H9 (cell line): ENCODE measurements around the gene TIPIN. TPM values are rescaled to one million over a fixed set of nuclear protein-coding genes. Genes with fewer than 3 reads are reported as not detected.

ENCODE experiments used
- DNase-seq: peaks from one replicate; pipeline ENCODE4 v3.0.0-alpha.2; 2017
- H2AFZ ChIP-seq: one replicate; pipeline ENCODE4 v1.6.1; 2013; ENCODE audit warnings: mild to moderate bottlenecking, low read length, control low read depth, moderate library complexity
- H2AK5ac ChIP-seq: 2 replicates; pipeline ENCODE4 v1.6.1; 2013; ENCODE audit warnings: low read length, control low read depth, mixed read lengths; ENCODE audit not compliant: insufficient read length
- H2BK120ac ChIP-seq: one replicate; pipeline ENCODE4 v1.6.1; 2013; ENCODE audit warnings: low read depth, mild to moderate bottlenecking, low read length, control low read depth, inconsistent platforms; ENCODE audit not compliant: poor library complexity, severe bottlenecking
- H2BK12ac ChIP-seq: 2 replicates; pipeline ENCODE4 v1.6.1; 2013; ENCODE audit warnings: low read length, control low read depth, mixed read lengths, low read depth; ENCODE audit not compliant: insufficient read length
- H2BK15ac ChIP-seq: 2 replicates; pipeline ENCODE4 v1.6.1; 2013; ENCODE audit warnings: low read depth, low read length, control low read depth
- H2BK20ac ChIP-seq: one replicate; pipeline ENCODE4 v1.6.1; 2013; ENCODE audit warnings: low read depth, mild to moderate bottlenecking, low read length, control low read depth, inconsistent platforms; ENCODE audit not compliant: poor library complexity, severe bottlenecking
- H2BK5ac ChIP-seq: 2 replicates; pipeline ENCODE4 v1.6.1; 2013; ENCODE audit warnings: low read length, control low read depth, mixed read lengths; ENCODE audit not compliant: insufficient read length
- H3K14ac ChIP-seq: 2 replicates; pipeline ENCODE4 v1.6.1; 2013; ENCODE audit warnings: low read length, control low read depth; ENCODE audit not compliant: insufficient read depth
- H3K18ac ChIP-seq: 2 replicates; pipeline ENCODE4 v1.6.1; 2013; ENCODE audit warnings: low read depth, mild to moderate bottlenecking, mixed read lengths, low read length, control low read depth; ENCODE audit not compliant: insufficient read length
- H3K23ac ChIP-seq: 2 replicates; pipeline ENCODE4 v1.6.1; 2013; ENCODE audit warnings: low read length, control low read depth, mixed read lengths, low read depth; ENCODE audit not compliant: insufficient read length
- H3K23me2 ChIP-seq: 2 replicates; pipeline ENCODE4 v1.6.1; 2013; ENCODE audit warnings: low read depth, mild to moderate bottlenecking, mixed read lengths, low read length, control low read depth; ENCODE audit not compliant: insufficient read length, poor library complexity, severe bottlenecking
- H3K27ac ChIP-seq: 2 replicates; pipeline ENCODE4 v1.5.1; 2013; ENCODE audit warnings: low read length, control low read depth, mixed read lengths, low read depth; ENCODE audit not compliant: insufficient read length
- H3K27me3 ChIP-seq: 2 replicates; pipeline ENCODE4 v1.6.1; 2013; ENCODE audit warnings: low read length, control low read depth, inconsistent platforms; ENCODE audit not compliant: insufficient read depth
- H3K4ac ChIP-seq: 2 replicates; pipeline ENCODE4 v1.6.1; 2013; ENCODE audit warnings: low read depth, mild to moderate bottlenecking, control low read depth, inconsistent platforms, low read length, moderate library complexity
- H3K4me1 ChIP-seq: 2 replicates; pipeline ENCODE4 v1.6.1; 2013; ENCODE audit warnings: low read length, control low read depth, inconsistent platforms; ENCODE audit not compliant: insufficient read depth
- H3K4me2 ChIP-seq: 2 replicates; pipeline ENCODE4 v1.6.1; 2013; ENCODE audit warnings: low read length, control low read depth, mixed read lengths; ENCODE audit not compliant: insufficient read length, insufficient read depth
- H3K56ac ChIP-seq: 2 replicates; pipeline ENCODE4 v1.6.1; 2013; ENCODE audit warnings: low read depth, mild to moderate bottlenecking, mixed read lengths, low read length, control low read depth; ENCODE audit not compliant: insufficient read length
- H3K79me1 ChIP-seq: 2 replicates; pipeline ENCODE4 v1.6.1; 2013; ENCODE audit warnings: low read depth, mild to moderate bottlenecking, moderate library complexity, low read length, control low read depth, inconsistent platforms; ENCODE audit not compliant: insufficient read depth, poor library complexity, severe bottlenecking
- H3K79me2 ChIP-seq: 2 replicates; pipeline ENCODE4 v1.6.1; 2013; ENCODE audit warnings: low read length, control low read depth, inconsistent platforms; ENCODE audit not compliant: insufficient read depth
- H3K9ac ChIP-seq: 2 replicates; pipeline ENCODE4 v1.6.1; 2013; ENCODE audit warnings: low read length, control low read depth, mixed read lengths; ENCODE audit not compliant: insufficient read length; ENCODE audit errors: extremely low read depth
- H3K9me3 ChIP-seq: one replicate; pipeline ENCODE4 v1.6.1; 2013; ENCODE audit warnings: low read depth, low read length, inconsistent platforms; ENCODE audit not compliant: control insufficient read depth
- H3T11ph ChIP-seq: one replicate; pipeline ENCODE4 v1.6.1; 2013; ENCODE audit warnings: mild to moderate bottlenecking, low read length, control low read depth, inconsistent platforms
- H4K20me1 ChIP-seq: one replicate; pipeline ENCODE4 v1.6.1; 2013; ENCODE audit not compliant: control insufficient read depth, insufficient read length, insufficient read depth
- H4K5ac ChIP-seq: 2 replicates; pipeline ENCODE4 v1.6.1; 2013; ENCODE audit warnings: low read depth, mild to moderate bottlenecking, mixed read lengths, low read length, control low read depth; ENCODE audit not compliant: insufficient read length
- H4K8ac ChIP-seq: replicated peaks from 2 replicates; pipeline ENCODE4 v1.6.1; 2013; ENCODE audit warnings: low read length, control low read depth, mixed read lengths, low read depth; ENCODE audit not compliant: insufficient read length
- H4K91ac ChIP-seq: 2 replicates; pipeline ENCODE4 v1.6.1; 2013; ENCODE audit warnings: low read depth, mild to moderate bottlenecking, moderate library complexity, mixed read lengths, low read length, control low read depth; ENCODE audit not compliant: insufficient read length
- H3K27ac Mint-ChIP-seq, 3 experiments: 2 replicates in 2 of 3; 3 replicates in 1 of 3; pipeline ENCODE4 v1.8.0; 2020 to 2021; ENCODE audit warnings: mixed read lengths in 3 of 3, mild to moderate bottlenecking in 1 of 3, moderate library complexity in 1 of 3
- H3K27me3 Mint-ChIP-seq: 2 replicates; pipeline ENCODE4 v1.8.0; 2021; ENCODE audit warnings: low read depth, mild to moderate bottlenecking, moderate library complexity, mixed read lengths
- H3K36me3 Mint-ChIP-seq, 3 experiments: 2 replicates in 2 of 3; 3 replicates in 1 of 3; pipeline ENCODE4 v1.8.0; 2020 to 2021; ENCODE audit warnings: low read depth in 3 of 3, mixed read lengths in 3 of 3; ENCODE audit not compliant: insufficient read depth in 1 of 3
- H3K4me1 Mint-ChIP-seq, 2 experiments: 2 replicates each; pipeline ENCODE4 v1.8.0; 2020; ENCODE audit warnings: mixed read lengths in 2 of 2
- H3K4me3 Mint-ChIP-seq, 2 experiments: 2 replicates in 1 of 2; 3 replicates in 1 of 2; pipeline ENCODE4 v1.8.0; 2020 to 2021; ENCODE audit warnings: mild to moderate bottlenecking in 2 of 2, mixed read lengths in 2 of 2, moderate library complexity in 1 of 2
- H3K9me3 Mint-ChIP-seq, 2 experiments: 2 replicates in 1 of 2; 3 replicates in 1 of 2; pipeline ENCODE4 v1.8.0; 2020; ENCODE audit warnings: mild to moderate bottlenecking in 2 of 2, mixed read lengths in 2 of 2, moderate library complexity in 1 of 2
- CTCF ChIP-seq: fragments of 200-600 bp; sonication (generic); conservative IDR thresholded peaks from 3 replicates; pipeline ENCODE4 v1.8.0; 2021; ENCODE audit warnings: antibody characterized with exemption, mild to moderate bottlenecking
- WGBS: extraction: QIAGEN DNeasy Blood & Tissue Kit; methylation state at CpG from one replicate; pipeline ENCODE4 v1.1.7; 2013; ENCODE audit warnings: missing lambda C conversion rate, low lambda C conversion rate, mixed read lengths; ENCODE audit not compliant: insufficient read length; ENCODE audit errors: extremely low coverage; 5-methylcytosine and 5-hydroxymethylcytosine counted together
- total RNA-seq: library from RNA; stranded (reverse); gene quantifications from 2 replicates; pipeline ENCODE4 v1.2.1, GENCODE V29; 2021

TIPIN gene
- total RNA-seq, 1 experiment from 2014 or later, result 26.9 TPM

DNA sequence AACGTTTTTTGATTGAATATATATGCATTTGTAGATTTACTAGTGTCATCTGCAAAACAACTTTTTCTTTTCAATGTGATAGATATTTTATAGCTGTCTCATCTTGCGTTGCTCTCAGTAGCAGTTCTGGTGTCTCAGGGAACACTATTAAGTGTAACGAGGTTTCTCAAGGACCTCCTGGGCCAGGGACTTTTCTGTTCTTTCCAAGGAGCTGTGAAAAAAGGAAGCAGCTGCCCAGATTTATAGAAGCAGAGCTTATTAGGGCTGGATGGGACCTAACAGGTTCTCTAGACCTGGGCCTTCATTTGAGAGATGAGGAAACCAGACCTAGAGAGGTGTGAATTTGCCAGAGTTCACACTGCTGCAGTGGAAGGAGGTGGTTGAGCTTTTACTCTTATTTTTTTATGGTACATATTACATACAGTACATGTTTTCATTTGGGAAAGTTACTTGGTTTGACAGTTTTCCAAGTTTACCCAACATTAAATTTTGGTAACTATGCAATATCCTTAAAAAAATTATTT, 46.3 kb upstream of the TIPIN start:
- DNase-seq, result no peak
- peaks cover 49 to 61% of the 10 kb centered on the region in 2 experiments for H3K4me1 Mint-ChIP-seq
- no peak overlapping the region for H3K4me2 ChIP-seq

More for the DNA sequence above, 46.3 kb upstream of the TIPIN start:
- H3K4me1 ChIP-seq, result peaks cover 16% of the 10 kb centered on the region; the same call in 1 of the 2 replicates
- no peak overlapping the region for H2AFZ ChIP-seq
- no peaks in the 10 kb centered on the region for H3K27me3 ChIP-seq
- no peak overlapping the region for H4K91ac ChIP-seq
- H3K23me2 ChIP-seq, result no peaks in the 10 kb centered on the region
- no peak overlapping the region for H2BK5ac ChIP-seq
- peak overlapping the region; percentile 81 to 95 (median 94); a peak in 6 of 7 replicates for H3K27ac Mint-ChIP-seq
- no peak overlapping the region for H2BK20ac ChIP-seq
- H3K27ac ChIP-seq, result no peak overlapping the region
- no peak overlapping the region for H3T11ph ChIP-seq
- peaks cover 20% of the 10 kb centered on the region; the same call in 1 of the 2 replicates for H3K79me2 ChIP-seq
- WGBS, result no CpG with 5 or more reads among the region's 3 CpGs
- no peak overlapping the region for H2AK5ac ChIP-seq
- H2BK120ac ChIP-seq, result no peak overlapping the region
- H3K9me3 ChIP-seq, result no peaks in the 10 kb centered on the region
- no peak overlapping the region for H2BK12ac ChIP-seq
- H3K18ac ChIP-seq, result no peak overlapping the region
- no peak overlapping the region for H4K5ac ChIP-seq
- TF ChIP-seq CTCF, result no peak
- no peak overlapping the region for H3K23ac ChIP-seq
- no peak overlapping the region for H4K8ac ChIP-seq
- peaks cover 3% of the 10 kb centered on the region for H3K79me1 ChIP-seq
- H3K9ac ChIP-seq, result no peak overlapping the region
- no peak overlapping the region for H3K14ac ChIP-seq
- H3K56ac ChIP-seq, result no peak overlapping the region
- no peak overlapping the region for H3K4ac ChIP-seq
- no peaks in the 10 kb centered on the region for H4K20me1 ChIP-seq
- H3K36me3 Mint-ChIP-seq, result peaks cover 8 to 12% (median 9%) of the 10 kb centered on the region in 3 experiments; a peak in 5 of 7 replicates
- no peak overlapping the region for H3K4me3 Mint-ChIP-seq
- no peak overlapping the region for H2BK15ac ChIP-seq
- H3K27me3 Mint-ChIP-seq, result no peaks in the 10 kb centered on the region
- H3K9me3 Mint-ChIP-seq, result no peaks in the 10 kb centered on the region
